Liver (tissue), 2 donors: ENCODE data around the gene FAM222A.

Source experiments
- REST ChIP-seq: IDR thresholded peaks from 2 replicates; pipeline ENCODE4 v1.6.1; 2016; ENCODE audit warnings: antibody characterized with exemption, mild to moderate bottlenecking
- TF ChIP-seq, protein P1 (sequence below): fragments of 150-350 bp; IDR thresholded peaks from 2 replicates; pipeline ENCODE4 v1.5.1; 2017; ENCODE audit warnings: improper control_type of control experiment, low read depth, low read length; ENCODE audit not compliant: missing input control
- donor health status: healthy.

DNA sequence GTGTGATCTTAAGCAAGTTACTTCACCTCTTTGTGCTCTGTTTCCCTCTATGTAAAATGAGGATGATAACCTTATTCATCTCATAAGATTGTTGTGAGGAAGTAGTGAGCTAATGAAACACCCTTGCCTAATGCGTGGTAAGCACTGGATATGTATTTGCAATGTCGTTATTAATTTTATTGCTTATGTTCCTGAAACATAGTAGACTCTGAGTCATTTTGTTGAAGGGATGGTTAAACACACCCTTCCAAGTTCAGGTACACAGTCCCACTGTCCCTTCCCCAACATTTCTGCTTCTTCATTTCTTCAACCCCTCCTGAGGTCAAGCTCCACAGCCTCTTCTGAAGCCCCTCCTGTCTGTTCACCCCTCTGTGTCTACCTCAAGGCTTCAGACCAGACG, 40.2 kb upstream of the FAM222A start:
- TF ChIP-seq, protein P1, sequence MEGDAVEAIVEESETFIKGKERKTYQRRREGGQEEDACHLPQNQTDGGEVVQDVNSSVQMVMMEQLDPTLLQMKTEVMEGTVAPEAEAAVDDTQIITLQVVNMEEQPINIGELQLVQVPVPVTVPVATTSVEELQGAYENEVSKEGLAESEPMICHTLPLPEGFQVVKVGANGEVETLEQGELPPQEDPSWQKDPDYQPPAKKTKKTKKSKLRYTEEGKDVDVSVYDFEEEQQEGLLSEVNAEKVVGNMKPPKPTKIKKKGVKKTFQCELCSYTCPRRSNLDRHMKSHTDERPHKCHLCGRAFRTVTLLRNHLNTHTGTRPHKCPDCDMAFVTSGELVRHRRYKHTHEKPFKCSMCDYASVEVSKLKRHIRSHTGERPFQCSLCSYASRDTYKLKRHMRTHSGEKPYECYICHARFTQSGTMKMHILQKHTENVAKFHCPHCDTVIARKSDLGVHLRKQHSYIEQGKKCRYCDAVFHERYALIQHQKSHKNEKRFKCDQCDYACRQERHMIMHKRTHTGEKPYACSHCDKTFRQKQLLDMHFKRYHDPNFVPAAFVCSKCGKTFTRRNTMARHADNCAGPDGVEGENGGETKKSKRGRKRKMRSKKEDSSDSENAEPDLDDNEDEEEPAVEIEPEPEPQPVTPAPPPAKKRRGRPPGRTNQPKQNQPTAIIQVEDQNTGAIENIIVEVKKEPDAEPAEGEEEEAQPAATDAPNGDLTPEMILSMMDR, result no peak
- no peak for TF ChIP-seq REST
